Right atrium auricular region (tissue), 2 donors: ENCODE data around the gene ASPRV1. TPM values are rescaled to one million over a fixed set of nuclear protein-coding genes. Genes with fewer than 3 reads are reported as not detected.

ENCODE experiments used
- DNase-seq: peaks from one replicate; pipeline ENCODE4 v3.0.0-alpha.2; 2019; ENCODE audit warnings: low spot score
- H3K27ac ChIP-seq, 2 donors: fragments of 200-600 bp; sonication (generic); 1 replicate in 1 of 2; 2 replicates in 1 of 2; pipeline ENCODE4 v1.5.1; 2016 to 2019
- H3K27me3 ChIP-seq, 2 donors: fragments of 200-600 bp; sonication (generic); one replicate each; pipeline versions ENCODE4 v1.5.1 to v1.6.0; 2017 to 2019
- H3K36me3 ChIP-seq: fragments of 200-600 bp; sonication (generic); one replicate; pipeline ENCODE4 v1.5.1; 2016
- H3K4me1 ChIP-seq, 2 donors: fragments of 200-600 bp; sonication (generic); one replicate each; pipeline versions ENCODE4 v1.5.1 to v1.6.0; 2017 to 2019
- H3K4me3 ChIP-seq, 2 donors: fragments of 200-600 bp; sonication (generic); 1 replicate in 1 of 2; 2 replicates in 1 of 2; pipeline ENCODE4 v1.5.1; 2017 to 2019; ENCODE audit warnings: mild to moderate bottlenecking in 1 of 2, moderate library complexity in 1 of 2
- H3K9me3 ChIP-seq, 2 donors: fragments of 200-600 bp; sonication (generic); one replicate each; pipeline ENCODE4 v1.5.1; 2019
- CTCF ChIP-seq, 2 donors: fragments of 200-600 bp; sonication (generic); IDR thresholded peaks; one replicate each; pipeline ENCODE4 v1.5.1; 2019; ENCODE audit warnings: antibody characterized with exemption in 2 of 2
- total RNA-seq, 2 donors: library from RNA; depleted of rRNA; stranded (reverse); fragments of >200 nt; gene quantifications; one replicate each; pipeline ENCODE4 v1.1.0, GENCODE V29; 2016

Gene ASPRV1
- total RNA-seq, 2 donors from 2014 or later, result 0.33 to 0.83 TPM

GRCh38 chr2:69998761-69999160 lies 37.3 kb upstream of the ASPRV1 start:
- peaks cover 12% of the 10 kb centered on the region for H3K36me3 ChIP-seq
- H3K4me1 ChIP-seq, result no peaks in the 10 kb centered on the region
- no peak for TF ChIP-seq CTCF (IDR thresholded peaks at IDR 0.05)

GRCh38 chr2:69997015-69997830 lies 35.8 kb upstream of the ASPRV1 start:
- Histone ChIP-seq H3K27ac (no peak overlapping the region), H3K9me3 (no peaks in the 10 kb centered on the region), H3K4me3 (no peak overlapping the region), H3K36me3 (peaks cover 17% of the 10 kb centered on the region), H3K27me3 (no peaks in the 10 kb centered on the region), H3K4me1 (no peaks in the 10 kb centered on the region)
- DNase-seq, result no peak
- TF ChIP-seq CTCF (IDR thresholded peaks at IDR 0.05), result no peak

More at GRCh38 chr2:69998761-69999160, 37.3 kb upstream of the ASPRV1 start:
- Histone ChIP-seq H3K27ac (no peak overlapping the region), H3K9me3 (no peaks in the 10 kb centered on the region), H3K27me3 (no peaks in the 10 kb centered on the region), H3K4me3 (no peak overlapping the region)
- DNase-seq, result no peak

GRCh38 chr2:69995511-69995910 lies 34.1 kb upstream of the ASPRV1 start:
- Histone ChIP-seq H3K9me3 (no peaks in the 10 kb centered on the region), H3K4me3 (no peak overlapping the region), H3K36me3 (peaks cover 17% of the 10 kb centered on the region), H3K27me3 (no peaks in the 10 kb centered on the region), H3K4me1 (no peaks in the 10 kb centered on the region), H3K27ac (no peak overlapping the region)
- no peak for TF ChIP-seq CTCF (IDR thresholded peaks at IDR 0.05)
- no peak for DNase-seq

GRCh38 chr2:69994166-69994565 lies 32.7 kb upstream of the ASPRV1 start:
- Histone ChIP-seq H3K27me3 (no peaks in the 10 kb centered on the region), H3K9me3 (no peaks in the 10 kb centered on the region), H3K27ac (no peak overlapping the region), H3K36me3 (peaks cover 17% of the 10 kb centered on the region), H3K4me1 (no peaks in the 10 kb centered on the region), H3K4me3 (no peak overlapping the region)
- no peak for DNase-seq
- no peak for TF ChIP-seq CTCF (IDR thresholded peaks at IDR 0.05)

GRCh38 chr2:69993708-69994107 lies 32.3 kb upstream of the ASPRV1 start:
- H3K27me3 ChIP-seq, result no peaks in the 10 kb centered on the region
- H3K4me1 ChIP-seq, result no peaks in the 10 kb centered on the region
- H3K4me3 ChIP-seq, result no peak overlapping the region
- DNase-seq, result no peak
- H3K9me3 ChIP-seq, result no peaks in the 10 kb centered on the region
- H3K36me3 ChIP-seq, result peaks cover 17% of the 10 kb centered on the region
- no peak for TF ChIP-seq CTCF (IDR thresholded peaks at IDR 0.05)
- H3K27ac ChIP-seq, result no peak overlapping the region
